Mononuclear cell (primary cell): Measurements from ENCODE around the gene REG3G. TPM values are rescaled to one million over a fixed set of nuclear protein-coding genes. Genes with fewer than 3 reads are reported as not detected.

Source experiments
- total RNA-seq: library from RNA; depleted of rRNA; stranded (reverse); fragments of >200 nt; gene quantifications from one replicate; pipeline ENCODE4 v1.2.3, GENCODE V29; 2012

Gene REG3G
- total RNA-seq, 1 donor: not detected

Other genes with a start within 250 kb of the REG3G start
- gene REG1B, start 62.3 kb downstream of the REG3G start, total RNA-seq: not detected
- gene REG1A, start 94.8 kb downstream of the REG3G start, total RNA-seq: 0.31 TPM
- not detected for gene REG3A, start 134.1 kb downstream of the REG3G start, total RNA-seq